NB4 (cell line): ENCODE data around the gene OR13C3.

Experiments used
- MYC ChIP-seq: IDR thresholded peaks from 2 replicates; pipeline ENCODE4 v1.6.1; 2011; ENCODE audit warnings: low read depth, low read length
- TF ChIP-seq, protein P1 (sequence below): IDR thresholded peaks from one replicate; pipeline ENCODE4 v1.5.1; 2012; ENCODE audit warnings: low read depth, low read length

DNA sequence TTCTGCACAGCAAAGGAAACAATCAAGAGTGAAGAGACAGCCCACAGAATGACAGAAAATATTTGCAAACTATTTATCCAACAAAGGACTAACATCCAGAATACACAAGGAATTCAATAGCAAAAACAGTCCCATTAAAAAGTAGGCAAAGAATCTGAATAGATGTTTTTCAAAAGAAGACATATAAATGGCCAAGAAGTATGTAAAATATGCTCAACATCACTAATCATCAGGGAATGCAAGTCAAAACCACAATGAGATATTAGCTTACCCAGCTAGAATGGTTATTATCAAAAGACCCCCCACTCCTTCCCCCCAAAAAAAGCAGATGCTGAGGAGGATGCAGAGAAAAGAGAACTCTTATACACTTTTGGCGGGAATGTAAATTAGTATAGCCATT, 18.9 kb upstream of the OR13C3 start:
- TF ChIP-seq, protein P1, sequence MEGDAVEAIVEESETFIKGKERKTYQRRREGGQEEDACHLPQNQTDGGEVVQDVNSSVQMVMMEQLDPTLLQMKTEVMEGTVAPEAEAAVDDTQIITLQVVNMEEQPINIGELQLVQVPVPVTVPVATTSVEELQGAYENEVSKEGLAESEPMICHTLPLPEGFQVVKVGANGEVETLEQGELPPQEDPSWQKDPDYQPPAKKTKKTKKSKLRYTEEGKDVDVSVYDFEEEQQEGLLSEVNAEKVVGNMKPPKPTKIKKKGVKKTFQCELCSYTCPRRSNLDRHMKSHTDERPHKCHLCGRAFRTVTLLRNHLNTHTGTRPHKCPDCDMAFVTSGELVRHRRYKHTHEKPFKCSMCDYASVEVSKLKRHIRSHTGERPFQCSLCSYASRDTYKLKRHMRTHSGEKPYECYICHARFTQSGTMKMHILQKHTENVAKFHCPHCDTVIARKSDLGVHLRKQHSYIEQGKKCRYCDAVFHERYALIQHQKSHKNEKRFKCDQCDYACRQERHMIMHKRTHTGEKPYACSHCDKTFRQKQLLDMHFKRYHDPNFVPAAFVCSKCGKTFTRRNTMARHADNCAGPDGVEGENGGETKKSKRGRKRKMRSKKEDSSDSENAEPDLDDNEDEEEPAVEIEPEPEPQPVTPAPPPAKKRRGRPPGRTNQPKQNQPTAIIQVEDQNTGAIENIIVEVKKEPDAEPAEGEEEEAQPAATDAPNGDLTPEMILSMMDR, result no peak
- TF ChIP-seq MYC, result no peak
